AG10803 (cell line): Measurements from ENCODE around the gene SLC30A7.

Experiments
- DNase-seq: peaks from one replicate; pipeline ENCODE4 v3.0.0; 2010; ENCODE audit warnings: low read depth
- H3K4me3 ChIP-seq: 2 replicates; pipeline ENCODE4 v1.5.1; 2011; ENCODE audit warnings: mild to moderate bottlenecking, low read length, control low read depth
- CTCF ChIP-seq: conservative IDR thresholded peaks from 2 replicates; pipeline ENCODE4 v1.5.1; 2011; ENCODE audit warnings: mild to moderate bottlenecking, low read length, control low read depth, inconsistent platforms

Gene SLC30A7

GRCh38 chr1:100905181-100905580 is 9.3 kb downstream of the SLC30A7 start:
- H3K4me3 ChIP-seq, result no peak overlapping the region
- DNase-seq, result no peak
- no peak for TF ChIP-seq CTCF

- no peak for TF ChIP-seq CTCF
- DNase-seq, result no peak
- no peak overlapping the region for H3K4me3 ChIP-seq
These were observed 12.0 kb downstream of the SLC30A7 start for GRCh38 chr1:100907887-100908286.

GRCh38 chr1:100909018-100909417 is 13.1 kb downstream of the SLC30A7 start:
- DNase-seq, result no peak
- TF ChIP-seq CTCF, result no peak
- H3K4me3 ChIP-seq, result no peak overlapping the region

- peak; percentile 3 for DNase-seq
- no peak for TF ChIP-seq CTCF
- H3K4me3 ChIP-seq, result no peak overlapping the region
These were observed 16.1 kb downstream of the SLC30A7 start for GRCh38 chr1:100912019-100912418.

- H3K4me3 ChIP-seq, result no peak overlapping the region
- TF ChIP-seq CTCF, result peak; percentile 68
- peak; percentile 57 for DNase-seq
These were observed 25.3 kb downstream of the SLC30A7 start for GRCh38 chr1:100921110-100921706.

- no peak overlapping the region for H3K4me3 ChIP-seq
- DNase-seq, result no peak
- no peak for TF ChIP-seq CTCF
These were observed 28.3 kb downstream of the SLC30A7 start for GRCh38 chr1:100924212-100924611.

- DNase-seq, result no peak
- no peak overlapping the region for H3K4me3 ChIP-seq
- TF ChIP-seq CTCF, result no peak
These were observed 29.1 kb downstream of the SLC30A7 start for GRCh38 chr1:100924991-100925390.
